HCT116 (cell line): Measurements from ENCODE around the gene C19orf85.

ENCODE experiments used
- ELF1 ChIP-seq: IDR thresholded peaks from 2 replicates; pipeline ENCODE4 v1.6.1; 2012; ENCODE audit warnings: low read depth, borderline replicate concordance
- POLR2A ChIP-seq: IDR thresholded peaks from 2 replicates; pipeline ENCODE4 v1.7.0; 2011; ENCODE audit warnings: borderline replicate concordance; ENCODE audit not compliant: insufficient read depth, insufficient read length; ENCODE audit errors: extremely low read depth
- TCF7L2 ChIP-seq: IDR thresholded peaks from 2 replicates; pipeline ENCODE4 v1.7.0; 2011; ENCODE audit warnings: borderline replicate concordance, inconsistent platforms; ENCODE audit not compliant: insufficient read depth, insufficient read length; ENCODE audit errors: extremely low read depth
- TF ChIP-seq, protein P1 (sequence below): IDR thresholded peaks from 2 replicates; pipeline ENCODE4 v1.6.1; 2012; ENCODE audit warnings: low read depth

DNA sequence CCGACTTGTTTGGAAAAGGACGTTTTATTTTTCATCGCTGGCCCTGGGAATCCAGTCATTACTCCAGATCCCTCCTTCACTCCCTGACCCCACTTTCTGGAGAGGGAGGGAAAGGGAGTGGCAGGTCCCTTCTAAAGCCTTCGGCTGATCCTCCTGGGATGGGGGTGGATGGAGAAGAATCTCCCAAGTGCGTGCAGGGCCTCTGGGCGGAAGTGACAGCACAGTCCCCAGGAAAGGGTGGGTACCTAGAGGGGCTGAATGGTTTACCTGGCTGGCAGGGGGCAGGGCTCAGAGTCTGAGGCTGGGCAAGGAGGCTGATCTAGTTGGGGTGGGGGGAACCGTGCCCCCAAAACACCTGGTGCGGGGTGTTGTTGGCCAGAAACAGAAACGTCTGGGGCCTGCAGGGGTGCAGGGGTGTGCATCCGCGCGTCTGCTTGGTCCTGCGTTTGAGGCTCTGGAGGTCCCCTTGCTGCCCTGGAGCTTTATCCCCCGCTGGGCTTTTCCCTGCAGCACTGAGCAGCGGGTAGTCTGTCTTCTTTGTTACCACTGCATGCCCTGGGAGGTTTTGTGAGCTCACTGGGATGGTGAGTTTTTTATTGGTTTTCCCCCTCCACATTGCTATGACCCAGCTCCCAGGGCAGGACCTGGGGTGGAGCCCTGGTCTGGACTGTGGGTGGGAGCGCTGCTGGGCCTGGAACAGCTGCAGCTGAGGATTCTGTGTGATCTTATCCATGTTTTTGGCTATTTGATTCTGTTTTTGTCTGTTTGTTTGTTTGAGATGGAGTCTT, 8.9 kb upstream of the C19orf85 start:
- no peak for TF ChIP-seq TCF7L2
- TF ChIP-seq, protein P1, sequence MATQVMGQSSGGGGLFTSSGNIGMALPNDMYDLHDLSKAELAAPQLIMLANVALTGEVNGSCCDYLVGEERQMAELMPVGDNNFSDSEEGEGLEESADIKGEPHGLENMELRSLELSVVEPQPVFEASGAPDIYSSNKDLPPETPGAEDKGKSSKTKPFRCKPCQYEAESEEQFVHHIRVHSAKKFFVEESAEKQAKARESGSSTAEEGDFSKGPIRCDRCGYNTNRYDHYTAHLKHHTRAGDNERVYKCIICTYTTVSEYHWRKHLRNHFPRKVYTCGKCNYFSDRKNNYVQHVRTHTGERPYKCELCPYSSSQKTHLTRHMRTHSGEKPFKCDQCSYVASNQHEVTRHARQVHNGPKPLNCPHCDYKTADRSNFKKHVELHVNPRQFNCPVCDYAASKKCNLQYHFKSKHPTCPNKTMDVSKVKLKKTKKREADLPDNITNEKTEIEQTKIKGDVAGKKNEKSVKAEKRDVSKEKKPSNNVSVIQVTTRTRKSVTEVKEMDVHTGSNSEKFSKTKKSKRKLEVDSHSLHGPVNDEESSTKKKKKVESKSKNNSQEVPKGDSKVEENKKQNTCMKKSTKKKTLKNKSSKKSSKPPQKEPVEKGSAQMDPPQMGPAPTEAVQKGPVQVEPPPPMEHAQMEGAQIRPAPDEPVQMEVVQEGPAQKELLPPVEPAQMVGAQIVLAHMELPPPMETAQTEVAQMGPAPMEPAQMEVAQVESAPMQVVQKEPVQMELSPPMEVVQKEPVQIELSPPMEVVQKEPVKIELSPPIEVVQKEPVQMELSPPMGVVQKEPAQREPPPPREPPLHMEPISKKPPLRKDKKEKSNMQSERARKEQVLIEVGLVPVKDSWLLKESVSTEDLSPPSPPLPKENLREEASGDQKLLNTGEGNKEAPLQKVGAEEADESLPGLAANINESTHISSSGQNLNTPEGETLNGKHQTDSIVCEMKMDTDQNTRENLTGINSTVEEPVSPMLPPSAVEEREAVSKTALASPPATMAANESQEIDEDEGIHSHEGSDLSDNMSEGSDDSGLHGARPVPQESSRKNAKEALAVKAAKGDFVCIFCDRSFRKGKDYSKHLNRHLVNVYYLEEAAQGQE: no peak
- no peak; the same call in 1 of the 2 replicates for TF ChIP-seq ELF1
- peak; percentile 90 for TF ChIP-seq POLR2A
